Measurements from ENCODE around the gene MMEL1. TPM values are rescaled to one million over a fixed set of nuclear protein-coding genes. Genes with fewer than 3 reads are reported as not detected.

MMEL1 gene
- polyA plus RNA-seq, 2 of the 4 experiments (the other 2 are of a cell fraction): not detected

GRCh38 chr1:2610036-2610959, 22.5 kb downstream of the MMEL1 start:
- CTCF ChIA-PET: interaction anchor here (0.6 to 1.1 kb wide), 2 partner anchors 12 to 840 kb away, joined by 3 read pairs; no protein-coding TSS in a partner anchor
- TF ChIP-seq RCOR1 (IDR thresholded peaks at IDR 0.05; ENCODE audit: low read depth, low read length) (no peak), FOXS1 (CRISPR knock-in tag; IDR thresholded peaks at IDR 0.05) (no peak), MYC (IDR thresholded peaks at IDR 0.05; ENCODE audit: borderline replicate concordance, low read length) (no peak), RFX5 (IDR thresholded peaks at IDR 0.05) (no peak), POLR2A (IDR thresholded peaks at IDR 0.05; ENCODE audit: low read length) (no peak), CBX2 (IDR thresholded peaks at IDR 0.05; ENCODE audit: borderline replicate concordance, low read depth) (no peak), ZC3H11A (IDR thresholded peaks at IDR 0.05) (no peak), CHD2 (IDR thresholded peaks at IDR 0.05; ENCODE audit: low read length, partially characterized antibody) (no peak), SMC3 (IDR thresholded peaks at IDR 0.05) (no peak), HES2 (IDR thresholded peaks at IDR 0.05) (no peak), BHLHE40 (IDR thresholded peaks at IDR 0.05; ENCODE audit: low read depth, low read length) (no peak)
- H3K4me1 ChIP-seq: no peaks in the 10 kb centered on the region
- FAIRE-seq (no peak), ATAC-seq (no peak; a peak in 1 of 6 replicates), DNase-seq (ENCODE audit: low read depth in 1 of 2, low spot score in 1 of 2) (no peak)
- H3K4me2 ChIP-seq: no peak overlapping the region
- H3K9me3 ChIP-seq: 0 out of 3 replicates have a peak, but pooled peaks cover 3% of the 10 kb centered on the region
- POLR2A ChIA-PET: no interaction called here
- WGBS (ENCODE audit: missing lambda C conversion rate): 53% methylated on average over 13 of the region's 21 CpGs
- H3K4me3 ChIP-seq: no peak overlapping the region
- H3K27ac ChIP-seq: no peak overlapping the region

- ATAC-seq (no peak), FAIRE-seq (no peak)
- CTCF ChIA-PET: interaction anchor here (0.6 to 1.1 kb wide), 2 partner anchors 13 to 841 kb away, joined by 3 read pairs; no protein-coding TSS in a partner anchor
- TF ChIP-seq CHD4 (IDR thresholded peaks at IDR 0.05; ENCODE audit: borderline replicate concordance): no peak
- no peak for TF ChIP-seq CTCF (IDR thresholded peaks at IDR 0.05)
- TF ChIP-seq BHLHE40 (IDR thresholded peaks at IDR 0.05; ENCODE audit: low read depth, low read length): no peak
- no peak for TF ChIP-seq BCL3 (IDR thresholded peaks at IDR 0.05)
- no peak for TF ChIP-seq HDAC2 (IDR thresholded peaks at IDR 0.05)
- no peak for TF ChIP-seq CBX8 (IDR thresholded peaks at IDR 0.05)
- TF ChIP-seq HES2 (IDR thresholded peaks at IDR 0.05): no peak
- no peak for TF ChIP-seq MAX (IDR thresholded peaks at IDR 0.05)
- TF ChIP-seq ATOH8 (CRISPR knock-in tag; IDR thresholded peaks at IDR 0.05; ENCODE audit: low read depth): no peak
- TF ChIP-seq ZNF302 (CRISPR knock-in tag; IDR thresholded peaks at IDR 0.05): no peak
- TF ChIP-seq KDM1A (IDR thresholded peaks at IDR 0.05; ENCODE audit: low read depth): no peak
- no peak for TF ChIP-seq ZFP36 (IDR thresholded peaks at IDR 0.05; ENCODE audit: borderline replicate concordance, partially characterized antibody)
- no peak for TF ChIP-seq USF2 (IDR thresholded peaks at IDR 0.05)
- no peak for TF ChIP-seq REST (IDR thresholded peaks at IDR 0.05)
- no peak for TF ChIP-seq FOSB (CRISPR knock-in tag; IDR thresholded peaks at IDR 0.05)
- no peak for TF ChIP-seq RARB (CRISPR knock-in tag; IDR thresholded peaks at IDR 0.05)
Observed at GRCh38 chr1:2609319-2610035, 23.3 kb downstream of the MMEL1 start.

More at GRCh38 chr1:2609319-2610035, 23.3 kb downstream of the MMEL1 start:
- DNase-seq (ENCODE audit: low read depth in 1 of 2, low spot score in 1 of 2): no peak
- H3K4me3 ChIP-seq: no peak overlapping the region
- H3K27ac ChIP-seq: no peak overlapping the region
- POLR2A ChIA-PET: no interaction called here
- H3K4me1 ChIP-seq: no peaks in the 10 kb centered on the region
- no peak overlapping the region for H3K4me2 ChIP-seq
- 0 out of 3 replicates have a peak, but pooled peaks cover 3% of the 10 kb centered on the region for H3K9me3 ChIP-seq
- 62% methylated on average over 21 of the region's 34 CpGs for WGBS (ENCODE audit: missing lambda C conversion rate)
